Right atrium auricular region (tissue), 2 donors: ENCODE data around the gene RNF130. TPM values are rescaled to one million over a fixed set of nuclear protein-coding genes. Genes with fewer than 3 reads are reported as not detected.

Experiments used
- DNase-seq: peaks from one replicate; pipeline ENCODE4 v3.0.0-alpha.2; 2019; ENCODE audit warnings: low spot score
- H3K27ac ChIP-seq, 2 donors: fragments of 200-600 bp; sonication (generic); 1 replicate in 1 of 2; 2 replicates in 1 of 2; pipeline ENCODE4 v1.5.1; 2016 to 2019
- H3K27me3 ChIP-seq, 2 donors: fragments of 200-600 bp; sonication (generic); one replicate each; pipeline versions ENCODE4 v1.5.1 to v1.6.0; 2017 to 2019
- H3K36me3 ChIP-seq: fragments of 200-600 bp; sonication (generic); one replicate; pipeline ENCODE4 v1.5.1; 2016
- H3K4me1 ChIP-seq, 2 donors: fragments of 200-600 bp; sonication (generic); one replicate each; pipeline versions ENCODE4 v1.5.1 to v1.6.0; 2017 to 2019
- H3K4me3 ChIP-seq, 2 donors: fragments of 200-600 bp; sonication (generic); 1 replicate in 1 of 2; 2 replicates in 1 of 2; pipeline ENCODE4 v1.5.1; 2017 to 2019; ENCODE audit warnings: mild to moderate bottlenecking in 1 of 2, moderate library complexity in 1 of 2
- H3K9me3 ChIP-seq, 2 donors: fragments of 200-600 bp; sonication (generic); one replicate each; pipeline ENCODE4 v1.5.1; 2019
- total RNA-seq, 2 donors: library from RNA; depleted of rRNA; stranded (reverse); fragments of >200 nt; gene quantifications; one replicate each; pipeline ENCODE4 v1.1.0, GENCODE V29; 2016
- TF ChIP-seq, protein P1 (sequence below), 2 donors: fragments of 200-600 bp; sonication (generic); IDR thresholded peaks; one replicate each; pipeline ENCODE4 v1.5.1; 2019; ENCODE audit warnings: antibody characterized with exemption in 2 of 2

Gene RNF130
- total RNA-seq, 2 donors from 2014 or later: 42.9 to 51.3 TPM

GRCh38 chr5:180050121-180050940 is 21.2 kb downstream of the RNF130 start:
- peaks cover 0 to 29% of the 10 kb centered on the region in 2 donors for H3K4me1 ChIP-seq
- H3K27ac ChIP-seq: no peak overlapping the region
- no peaks in the 10 kb centered on the region for H3K9me3 ChIP-seq
- H3K4me3 ChIP-seq: no peak overlapping the region
- no peaks in the 10 kb centered on the region for H3K36me3 ChIP-seq
- no peaks in the 10 kb centered on the region for H3K27me3 ChIP-seq
- DNase-seq: no peak
- TF ChIP-seq, protein P1, sequence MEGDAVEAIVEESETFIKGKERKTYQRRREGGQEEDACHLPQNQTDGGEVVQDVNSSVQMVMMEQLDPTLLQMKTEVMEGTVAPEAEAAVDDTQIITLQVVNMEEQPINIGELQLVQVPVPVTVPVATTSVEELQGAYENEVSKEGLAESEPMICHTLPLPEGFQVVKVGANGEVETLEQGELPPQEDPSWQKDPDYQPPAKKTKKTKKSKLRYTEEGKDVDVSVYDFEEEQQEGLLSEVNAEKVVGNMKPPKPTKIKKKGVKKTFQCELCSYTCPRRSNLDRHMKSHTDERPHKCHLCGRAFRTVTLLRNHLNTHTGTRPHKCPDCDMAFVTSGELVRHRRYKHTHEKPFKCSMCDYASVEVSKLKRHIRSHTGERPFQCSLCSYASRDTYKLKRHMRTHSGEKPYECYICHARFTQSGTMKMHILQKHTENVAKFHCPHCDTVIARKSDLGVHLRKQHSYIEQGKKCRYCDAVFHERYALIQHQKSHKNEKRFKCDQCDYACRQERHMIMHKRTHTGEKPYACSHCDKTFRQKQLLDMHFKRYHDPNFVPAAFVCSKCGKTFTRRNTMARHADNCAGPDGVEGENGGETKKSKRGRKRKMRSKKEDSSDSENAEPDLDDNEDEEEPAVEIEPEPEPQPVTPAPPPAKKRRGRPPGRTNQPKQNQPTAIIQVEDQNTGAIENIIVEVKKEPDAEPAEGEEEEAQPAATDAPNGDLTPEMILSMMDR (IDR thresholded peaks at IDR 0.05): no peak

DNA sequence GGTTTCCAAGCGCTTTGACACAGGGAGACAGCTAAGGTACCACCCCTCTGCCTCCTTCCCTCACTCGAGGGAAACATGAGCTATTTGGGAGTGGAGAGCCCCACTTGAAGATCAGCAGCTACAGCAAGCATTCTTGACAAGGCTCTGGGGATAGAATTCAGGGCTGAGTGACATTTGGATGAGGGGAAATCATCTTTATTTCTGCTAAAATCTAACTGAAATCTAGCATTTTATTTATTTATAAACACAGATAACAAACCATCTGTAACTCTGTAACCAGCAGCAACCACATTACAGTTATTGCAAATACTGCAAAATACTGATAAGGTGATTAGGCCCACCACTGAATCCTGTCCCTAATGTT is 22.4 kb downstream of the RNF130 start:
- Histone ChIP-seq H3K36me3 (no peaks in the 10 kb centered on the region), H3K4me3 (no peak overlapping the region), H3K27ac (no peak overlapping the region), H3K27me3 (no peaks in the 10 kb centered on the region), H3K4me1 (peaks cover 0 to 29% of the 10 kb centered on the region in 2 donors), H3K9me3 (no peaks in the 10 kb centered on the region)
- no peak for DNase-seq
- TF ChIP-seq, protein P1 (IDR thresholded peaks at IDR 0.05): no peak

GRCh38 chr5:180047667-180048066 is 23.9 kb downstream of the RNF130 start:
- Histone ChIP-seq H3K27ac (no peak overlapping the region), H3K4me3 (no peak overlapping the region), H3K4me1 (peaks cover 0 to 29% of the 10 kb centered on the region in 2 donors), H3K27me3 (no peaks in the 10 kb centered on the region), H3K36me3 (no peaks in the 10 kb centered on the region), H3K9me3 (no peaks in the 10 kb centered on the region)
- TF ChIP-seq, protein P1 (IDR thresholded peaks at IDR 0.05): no peak
- peak; percentile 72 for DNase-seq

- Histone ChIP-seq H3K4me3 (no peak overlapping the region), H3K27me3 (no peaks in the 10 kb centered on the region), H3K4me1 (peaks cover 0 to 29% of the 10 kb centered on the region in 2 donors), H3K27ac (no peak overlapping the region), H3K9me3 (no peaks in the 10 kb centered on the region), H3K36me3 (no peaks in the 10 kb centered on the region)
- TF ChIP-seq, protein P1 (IDR thresholded peaks at IDR 0.05): no peak
- no peak for DNase-seq
Observed at GRCh38 chr5:180046656-180047055, 24.9 kb downstream of the RNF130 start.

- Histone ChIP-seq H3K4me1 (peaks cover 0 to 29% of the 10 kb centered on the region in 2 donors), H3K27me3 (no peaks in the 10 kb centered on the region), H3K27ac (no peak overlapping the region), H3K36me3 (no peaks in the 10 kb centered on the region), H3K9me3 (no peaks in the 10 kb centered on the region), H3K4me3 (no peak overlapping the region)
- no peak for DNase-seq
- TF ChIP-seq, protein P1 (IDR thresholded peaks at IDR 0.05): no peak
Observed at GRCh38 chr5:180045889-180046499, 25.6 kb downstream of the RNF130 start.
